Sigmoid colon (tissue), 4 donors: ENCODE measurements around the gene UBE2QL1.

Experiments used
- EP300 ChIP-seq, 4 donors: sonication (generic); formaldehyde crosslinking; IDR thresholded peaks; one replicate each; pipeline ENCODE4 v1.6.1; 2017; ENCODE audit warnings: antibody characterized with exemption in 4 of 4
- POLR2A ChIP-seq, 2 donors: fragments of 450-650 bp; IDR thresholded peaks; one replicate each; pipeline ENCODE4 v1.6.1; 2016; ENCODE audit warnings: antibody characterized with exemption in 2 of 2, mild to moderate bottlenecking in 2 of 2, moderate library complexity in 2 of 2
- POLR2AphosphoS5 ChIP-seq, 4 donors: sonication (generic); formaldehyde crosslinking; IDR thresholded peaks; one replicate each; pipeline ENCODE4 v1.6.1; 2017; ENCODE audit warnings: antibody characterized with exemption in 4 of 4
- TF ChIP-seq, protein P1 (sequence below), 4 experiments: fragments of 450-650 bp in 3 of 4; fragments of 200-600 bp in 1 of 4; IDR thresholded peaks; one replicate each; pipeline ENCODE4 v1.5.1; 2016 to 2019; ENCODE audit warnings: antibody characterized with exemption in 4 of 4, mild to moderate bottlenecking in 3 of 4, moderate library complexity in 2 of 4

DNA sequence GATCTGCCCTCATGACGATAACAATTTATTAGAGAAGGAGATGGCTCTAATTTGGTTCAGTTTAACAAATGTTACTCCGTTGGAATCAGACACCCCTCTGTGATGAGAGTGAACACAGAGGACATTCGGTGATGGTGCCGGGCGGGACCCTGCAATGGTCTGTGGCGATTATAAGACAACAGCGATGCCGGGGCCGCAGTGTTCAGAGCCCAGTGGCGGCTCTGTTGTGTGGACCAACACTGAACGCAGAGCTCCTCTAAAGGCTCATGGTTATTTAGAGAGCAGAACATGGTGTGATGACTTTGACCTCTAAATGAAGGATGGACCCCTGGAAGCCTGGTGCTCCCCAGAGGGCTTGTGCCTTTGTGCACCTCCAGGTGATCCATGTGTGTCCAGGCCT is 21.2 kb downstream of the UBE2QL1 start:
- TF ChIP-seq, protein P1, sequence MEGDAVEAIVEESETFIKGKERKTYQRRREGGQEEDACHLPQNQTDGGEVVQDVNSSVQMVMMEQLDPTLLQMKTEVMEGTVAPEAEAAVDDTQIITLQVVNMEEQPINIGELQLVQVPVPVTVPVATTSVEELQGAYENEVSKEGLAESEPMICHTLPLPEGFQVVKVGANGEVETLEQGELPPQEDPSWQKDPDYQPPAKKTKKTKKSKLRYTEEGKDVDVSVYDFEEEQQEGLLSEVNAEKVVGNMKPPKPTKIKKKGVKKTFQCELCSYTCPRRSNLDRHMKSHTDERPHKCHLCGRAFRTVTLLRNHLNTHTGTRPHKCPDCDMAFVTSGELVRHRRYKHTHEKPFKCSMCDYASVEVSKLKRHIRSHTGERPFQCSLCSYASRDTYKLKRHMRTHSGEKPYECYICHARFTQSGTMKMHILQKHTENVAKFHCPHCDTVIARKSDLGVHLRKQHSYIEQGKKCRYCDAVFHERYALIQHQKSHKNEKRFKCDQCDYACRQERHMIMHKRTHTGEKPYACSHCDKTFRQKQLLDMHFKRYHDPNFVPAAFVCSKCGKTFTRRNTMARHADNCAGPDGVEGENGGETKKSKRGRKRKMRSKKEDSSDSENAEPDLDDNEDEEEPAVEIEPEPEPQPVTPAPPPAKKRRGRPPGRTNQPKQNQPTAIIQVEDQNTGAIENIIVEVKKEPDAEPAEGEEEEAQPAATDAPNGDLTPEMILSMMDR (IDR thresholded peaks at IDR 0.05): no peak
- TF ChIP-seq POLR2A (IDR thresholded peaks at IDR 0.05): no peak
- no peak for TF ChIP-seq EP300 (IDR thresholded peaks at IDR 0.05)
- no peak for TF ChIP-seq POLR2AphosphoS5 (IDR thresholded peaks at IDR 0.05)
